SHP77 (cell line): ENCODE data around the gene HTR3D.
"Not testable (repeated sequence)": the region's sequence is repeated elsewhere in the genome, so short reads cannot be mapped to it uniquely, and the experiment has no call there.

ENCODE experiments used
- DNase-seq, 2 experiments: peaks; one replicate each; lab custom pipeline; 2025; lab: John Stamatoyannopoulos, UW

The HTR3D gene

DNA sequence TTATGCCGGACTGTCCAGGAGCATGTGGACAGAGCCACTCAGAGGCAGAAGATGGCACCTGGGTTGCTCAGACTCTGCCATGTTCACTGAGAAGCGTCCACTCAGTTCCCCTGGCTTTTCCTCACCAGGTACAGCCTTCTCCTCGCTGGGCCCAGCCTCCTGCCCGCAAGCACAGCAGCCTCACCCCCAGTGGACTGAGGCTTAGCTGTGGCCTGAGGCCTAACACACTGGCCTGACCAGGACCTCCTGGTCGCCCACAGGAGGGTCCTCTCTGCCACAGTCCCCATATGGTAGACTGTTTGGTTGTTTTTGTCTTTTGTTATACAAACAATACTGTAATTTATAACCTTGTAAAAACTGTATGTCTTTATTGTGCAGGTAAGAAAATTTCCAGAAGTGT lies 36.8 kb downstream of the HTR3D start:
- DNase-seq: no peak

DNA sequence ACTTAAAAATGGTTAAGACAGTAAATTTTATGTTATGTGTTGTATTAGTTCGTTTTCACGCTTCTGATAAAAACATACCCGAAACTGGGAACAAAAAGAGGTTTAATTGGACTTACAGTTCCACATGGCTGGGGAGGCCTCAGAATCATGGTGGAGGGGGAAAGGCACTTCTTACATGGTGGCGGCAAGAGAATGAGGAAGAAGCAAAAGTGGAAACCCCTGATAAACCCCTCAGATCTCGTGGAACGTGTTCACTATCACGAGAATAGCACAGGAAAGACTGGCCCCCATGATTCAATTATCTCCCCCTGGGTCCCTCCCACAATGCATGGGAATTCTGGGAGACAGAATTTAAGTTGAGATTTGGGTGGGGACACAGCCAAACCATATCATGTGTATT lies 39.6 kb downstream of the HTR3D start:
- DNase-seq: not testable (repeated sequence)

DNA sequence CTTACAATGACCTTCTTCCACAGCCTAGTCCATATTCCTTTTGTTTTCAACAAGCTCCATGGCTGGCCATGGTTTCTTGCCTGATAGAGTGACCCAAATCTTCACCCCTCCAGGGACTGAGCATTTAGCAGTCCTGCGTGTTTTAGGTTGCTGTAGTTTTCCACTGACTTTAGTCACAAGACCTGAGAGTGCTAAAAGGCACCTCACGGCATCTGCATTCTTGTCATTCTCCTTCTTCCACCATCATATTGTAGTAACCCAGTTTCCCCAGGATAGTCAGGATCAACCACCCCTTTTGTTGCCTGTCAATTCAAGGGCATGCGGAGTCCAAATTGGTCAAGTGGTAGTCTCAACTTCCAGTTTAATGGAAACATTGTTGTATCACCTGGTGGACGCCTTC lies 42.1 kb downstream of the HTR3D start:
- no peak for DNase-seq

DNA sequence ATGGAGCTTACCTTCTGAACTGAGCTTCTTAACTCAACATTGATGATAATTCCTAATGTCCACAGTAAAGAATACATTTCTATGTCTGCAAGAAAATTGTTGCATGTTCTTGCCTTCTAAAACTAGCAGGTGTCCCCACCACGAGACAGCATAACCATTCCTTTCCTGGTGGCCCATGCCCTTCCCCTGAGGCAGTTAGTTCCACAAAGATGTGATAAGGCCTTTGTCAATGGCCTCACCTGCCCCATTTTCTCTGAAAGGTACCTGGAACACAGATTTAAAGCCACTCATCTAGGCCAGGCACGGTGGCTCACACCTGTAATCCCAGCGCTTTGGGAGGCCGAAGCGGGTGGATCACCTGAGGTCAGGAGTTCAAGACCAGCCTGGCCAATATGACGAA lies 44.4 kb downstream of the HTR3D start:
- DNase-seq: no peak

DNA sequence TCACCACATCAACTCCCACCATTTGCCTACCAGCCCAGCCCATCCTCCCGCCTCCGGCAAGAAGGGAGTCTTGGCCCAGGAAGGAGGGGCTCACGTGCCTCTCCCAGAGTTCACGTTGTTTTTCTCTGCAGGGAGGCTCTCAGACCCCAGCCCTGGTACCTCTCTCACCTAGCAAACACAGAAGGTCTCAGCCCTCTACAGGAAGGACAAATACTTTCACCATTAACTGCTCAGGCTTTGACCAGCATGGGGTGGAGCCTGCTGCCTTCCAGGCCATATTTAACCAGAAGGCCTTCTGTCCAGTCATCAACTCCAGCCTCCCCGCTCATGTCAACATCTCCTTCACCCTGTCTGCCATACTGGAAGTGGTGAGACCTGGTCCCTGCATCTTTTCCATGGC lies 46.3 kb downstream of the HTR3D start:
- DNase-seq: no peak

DNA sequence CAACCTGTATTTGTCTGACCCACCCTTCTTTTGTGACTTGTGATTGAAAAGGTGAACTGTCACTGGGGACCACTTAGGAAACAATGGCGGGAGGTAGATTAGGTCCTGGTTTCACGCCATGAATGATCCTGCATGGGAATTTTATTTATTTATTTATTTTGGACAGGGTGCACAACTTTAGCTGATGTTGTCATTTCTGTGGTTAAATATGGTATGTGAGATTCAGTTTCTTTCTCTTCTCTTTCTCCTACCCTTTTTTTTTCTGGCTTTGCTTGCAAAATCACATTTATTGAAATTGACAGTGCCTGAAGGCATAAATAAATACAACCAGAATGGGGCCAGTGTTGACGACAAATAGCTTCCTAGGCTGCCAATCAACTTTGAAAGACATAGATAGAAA lies 47.3 kb downstream of the HTR3D start:
- DNase-seq: no peak

DNA sequence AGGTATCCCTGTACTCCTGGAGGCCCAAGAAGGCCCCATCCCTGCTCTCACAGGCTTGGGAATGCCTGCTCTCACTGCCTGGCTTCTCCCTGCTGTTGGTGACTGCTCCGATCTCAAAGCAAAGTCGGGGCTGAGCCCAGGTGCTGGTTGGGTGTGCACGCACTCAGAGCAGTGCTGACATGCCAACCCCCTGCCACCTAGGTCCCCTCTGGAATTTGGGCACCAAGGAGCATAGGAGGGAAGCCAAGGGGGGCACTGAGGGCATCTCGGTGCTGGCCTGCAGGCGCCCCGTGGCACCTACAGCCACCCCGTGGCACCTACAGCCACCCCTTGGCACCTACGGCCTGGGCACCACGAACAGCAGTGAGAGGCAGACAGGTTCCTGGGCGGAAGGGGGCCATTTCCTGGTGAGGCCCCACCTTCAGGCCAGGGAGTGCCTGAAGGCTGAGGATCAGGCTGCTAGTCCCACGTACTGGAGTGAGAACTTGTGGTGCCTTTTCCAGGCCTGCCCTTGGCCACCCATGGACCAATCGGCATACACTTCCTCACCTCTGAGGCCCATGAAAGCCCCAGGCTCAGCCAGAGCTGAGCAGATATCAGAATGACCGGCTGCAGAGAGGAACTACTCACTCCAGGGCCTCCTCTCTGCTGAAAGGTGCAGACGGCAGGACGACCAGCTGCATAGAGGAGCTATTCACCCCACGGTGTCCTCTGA lies 49.7 kb downstream of the HTR3D start:
- no peak for DNase-seq

DNA sequence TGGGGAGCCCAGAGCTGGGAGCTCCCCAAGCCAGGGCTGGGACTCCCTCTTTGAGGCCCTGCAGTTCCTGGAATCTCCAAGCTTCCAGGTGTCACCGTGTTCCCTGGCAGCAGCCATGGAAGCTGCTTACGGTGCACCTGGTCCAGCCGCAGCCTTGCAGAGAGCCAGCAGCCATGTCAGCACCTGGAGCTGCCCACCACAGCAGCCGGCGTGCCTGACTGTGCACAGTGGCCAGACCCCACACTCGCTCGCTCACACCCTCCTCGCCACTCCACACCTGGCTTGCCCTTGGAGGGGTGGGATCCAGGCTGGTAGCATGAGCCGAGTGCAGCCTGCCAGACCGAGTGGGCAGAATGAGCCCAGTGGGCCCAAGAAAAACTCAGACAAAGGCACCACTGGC lies 50.5 kb downstream of the HTR3D start:
- DNase-seq: no peak

DNA sequence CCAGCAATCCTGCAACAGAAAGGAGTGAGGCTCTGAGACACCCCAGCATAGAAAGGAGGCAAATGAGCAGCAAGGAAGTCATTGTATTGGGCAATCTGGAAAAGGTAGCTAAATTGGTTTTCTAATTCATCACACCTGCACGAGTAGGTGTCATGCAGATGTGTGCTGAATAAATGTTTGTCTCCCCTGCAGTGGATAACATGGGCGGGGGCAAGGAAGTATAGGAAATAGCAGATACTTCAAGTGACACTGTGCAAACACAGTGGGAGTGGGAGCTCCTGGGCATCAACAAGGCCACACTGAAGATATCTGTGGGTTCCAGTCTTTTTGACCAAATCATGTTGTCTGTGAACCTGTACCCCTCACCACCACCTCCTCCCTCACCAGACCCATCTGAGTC lies 50.9 kb downstream of the HTR3D start:
- DNase-seq: no peak

DNA sequence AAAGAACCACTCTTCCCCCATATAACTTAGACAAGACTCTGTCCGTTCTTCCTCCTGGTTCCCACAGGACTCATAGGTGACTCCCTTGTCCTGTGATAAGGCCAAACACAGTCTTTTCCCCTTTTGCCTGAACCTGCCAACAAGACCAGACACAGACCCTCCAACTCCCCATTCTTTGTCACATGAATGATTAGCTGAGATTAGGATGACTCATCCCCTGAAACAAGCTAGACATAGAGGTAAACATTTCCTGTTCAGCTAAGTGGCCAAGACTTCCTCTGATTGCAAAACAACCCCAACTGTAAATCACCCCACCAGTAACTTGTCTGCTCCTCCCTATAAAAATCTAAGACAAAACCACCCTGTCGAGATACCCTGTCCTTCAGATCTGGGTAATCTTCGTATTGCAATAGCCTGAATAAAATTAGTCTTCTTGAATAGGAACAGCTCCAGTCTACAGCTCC lies 53.9 kb downstream of the HTR3D start:
- no peak for DNase-seq
